GM12878 (cell line): ENCODE results near the gene TFRC. TPM values are rescaled to one million over a fixed set of nuclear protein-coding genes. Genes with fewer than 3 reads are reported as not detected.

Source experiments
- ATAC-seq: fragments of 200-7000 bp; cut with Tn5 transposase; 3 replicates; pipeline ENCODE4 v1.9.1; 2020; ENCODE audit warnings: mild to moderate bottlenecking, moderate library complexity
- BruUV-seq: library from RNA; stranded (reverse); fragments of 400-500 nt; replicated peaks from 2 replicates; lab custom pipeline; 2021; lab: Mats Ljungman, UMichigan
- CTCF ChIA-PET: fragments of 300-600 bp; sonication (Branson Sonifier 250); formaldehyde crosslinking; extraction: SDS; loops from one replicate; lab custom pipeline; 2021; ENCODE audit warnings: inconsistent platforms; lab: Yijun Ruan, JAX
- POLR2A ChIA-PET: fragments of 350-600 bp; formaldehyde crosslinking; extraction: SDS; loops from one replicate; lab custom pipeline; 2021; ENCODE audit warnings: inconsistent platforms; lab: Charles Lee
- RAD21 ChIA-PET: fragments of 300-600 bp; sonication (Branson Sonifier 250); formaldehyde crosslinking; loops from one replicate; lab custom pipeline; 2023; ENCODE audit warnings: antibody characterized with exemption; ENCODE audit not compliant: unreplicated experiment; lab: Charles Lee
- SMC1A ChIA-PET: fragments of 300-600 bp; sonication (Branson Sonifier 250); formaldehyde crosslinking; loops from one replicate; lab custom pipeline; 2023; ENCODE audit not compliant: unreplicated experiment, uncharacterized antibody; lab: Charles Lee
- DNase-seq: peaks from one replicate; pipeline ENCODE4 v3.0.0-alpha.2; 2011; ENCODE audit warnings: low read depth, low spot score
- FAIRE-seq: peaks from 3 replicates; lab custom pipeline; 2011; peaks lifted over from hg19 to GRCh38; lab: Jason Lieb, UNC
- H2AFZ ChIP-seq: 2 replicates; pipeline ENCODE4 v1.6.0; 2011; ENCODE audit warnings: low read depth, low read length, control low read depth; ENCODE audit not compliant: control insufficient read depth
- H3K27ac ChIP-seq: 2 replicates; pipeline ENCODE4 v1.5.1; 2011; ENCODE audit warnings: control low read depth; ENCODE audit not compliant: control insufficient read depth, insufficient read depth
- H3K27me3 ChIP-seq, 2 experiments: replicated peaks in 1 of 2; 2 replicates each; pipeline versions ENCODE4 v1.6.0 to v1.6.1; 2011; ENCODE audit warnings: low read length in 1 of 2; ENCODE audit not compliant: control insufficient read depth in 2 of 2, insufficient read depth in 2 of 2
- H3K36me3 ChIP-seq, 2 experiments: 2 replicates each; pipeline ENCODE4 v1.5.1; 2011; ENCODE audit warnings: low read length in 1 of 2; ENCODE audit not compliant: control insufficient read depth in 2 of 2, insufficient read depth in 2 of 2
- H3K4me1 ChIP-seq: 2 replicates; pipeline ENCODE4 v1.6.1; 2011; ENCODE audit warnings: mild to moderate bottlenecking, low read length, moderate library complexity, mixed read lengths; ENCODE audit not compliant: control insufficient read depth, insufficient read depth
- H3K4me2 ChIP-seq: 2 replicates; pipeline ENCODE4 v1.6.0; 2011; ENCODE audit warnings: control low read depth; ENCODE audit not compliant: control insufficient read depth, insufficient read depth
- H3K4me3 ChIP-seq: fragments of 200-600 bp; sonication (generic); 2 replicates; pipeline ENCODE4 v1.5.1; 2016
- H3K79me2 ChIP-seq: 2 replicates; pipeline ENCODE4 v1.6.0; 2011; ENCODE audit warnings: low read length; ENCODE audit not compliant: control insufficient read depth, insufficient read depth
- H3K9ac ChIP-seq: 2 replicates; pipeline ENCODE4 v1.8.0; 2011; ENCODE audit warnings: low read length, control low read depth, mixed read lengths; ENCODE audit not compliant: control insufficient read depth, insufficient read depth
- H3K9me3 ChIP-seq: replicated peaks from 3 replicates; pipeline ENCODE4 v1.5.1; 2011; ENCODE audit warnings: mild to moderate bottlenecking, low read length; ENCODE audit not compliant: control insufficient read depth, insufficient read depth
- H4K20me1 ChIP-seq: 2 replicates; pipeline ENCODE4 v1.6.0; 2011; ENCODE audit not compliant: control insufficient read depth, insufficient read depth
- CBX5 ChIP-seq: sonication (generic); IDR thresholded peaks from 2 replicates; pipeline ENCODE4 v1.6.1; 2016; ENCODE audit warnings: low read depth, moderate library complexity, mild to moderate bottlenecking, inconsistent platforms
- CHD4 ChIP-seq: fragments of 200-600 bp; sonication (generic); IDR thresholded peaks from 2 replicates; pipeline ENCODE4 v1.6.1; 2016; ENCODE audit warnings: mild to moderate bottlenecking
- HSF1 ChIP-seq: fragments of 150-350 bp; IDR thresholded peaks from 2 replicates; pipeline ENCODE4 v1.6.1; 2014; ENCODE audit warnings: mild to moderate bottlenecking, low read depth, low read length
- IKZF1 ChIP-seq: fragments of 450-650 bp; conservative IDR thresholded peaks from 2 replicates; pipeline ENCODE4 v1.6.1; 2017; ENCODE audit warnings: antibody characterized with exemption, mild to moderate bottlenecking
- NR2C2 ChIP-seq: IDR thresholded peaks from 2 replicates; pipeline ENCODE4 v1.6.1; 2011; ENCODE audit warnings: borderline replicate concordance, low read depth; ENCODE audit not compliant: control insufficient read depth, insufficient read length
- SIN3A ChIP-seq: IDR thresholded peaks from 2 replicates; pipeline ENCODE4 v1.6.1; 2012; ENCODE audit warnings: low read depth, low read length, improper control_type of control experiment
- TBL1XR1 ChIP-seq: IDR thresholded peaks from 2 replicates; pipeline ENCODE4 v1.6.1; 2012; ENCODE audit warnings: low read depth, low read length, improper control_type of control experiment
- ZBTB4 ChIP-seq: fragments of 450-650 bp; formaldehyde crosslinking; IDR thresholded peaks from 2 replicates; pipeline ENCODE4 v1.4.0; 2022; ENCODE audit warnings: mild to moderate bottlenecking, moderate library complexity
- WGBS: methylation state at CpG from one replicate; pipeline ENCODE4 v1.1.6; 2016; ENCODE audit warnings: low lambda C conversion rate; ENCODE audit not compliant: insufficient replicate concordance, insufficient coverage; ENCODE audit errors: missing lambda C conversion rate; 5-methylcytosine and 5-hydroxymethylcytosine counted together
- in situ Hi-C: fragments of 300-500 bp; cut with MboI; formaldehyde crosslinking; loops from 9 replicates; pipeline ENCODE4 v1.14.3; 2018; ENCODE audit warnings: mixed read lengths
- intact Hi-C: fragments of 100-400 bp; cut with micrococcal nuclease; formaldehyde crosslinking; loops from one replicate; pipeline ENCODE4 v1.14.2; 2022; ENCODE audit not compliant: unreplicated experiment
- polyA plus RNA-seq, 11 experiments: library from polyadenylated mRNA; depleted of rRNA in 4 of 11; unstranded in 6 of 11; stranded (reverse) in 5 of 11; fragments of >200 nt; fragmentation: Nextera tagmentation in 4 of 11; fragmentation: Illumina TruSeq in 1 of 11; extraction: Ambion mirVana in 4 of 11; extraction: Trizol in 1 of 11; gene quantifications; 1 replicate in 1 of 11; 2 replicates in 10 of 11; pipeline versions ENCODE4 v1.2.1 to v1.2.3, GENCODE V29; 2011 to 2016; ENCODE audit warnings: inconsistent platforms in 2 of 11, missing spikeins in 2 of 11, low read depth in 1 of 11
- total RNA-seq, 4 experiments: library from RNA; depleted of rRNA in 3 of 4; stranded (reverse); fragments of >200 nt in 3 of 4; fragmentation: Illumina TruSeq in 1 of 4; extraction: Trizol in 1 of 4; gene quantifications; 2 replicates each; pipeline versions ENCODE4 v1.2.1 to v1.2.3, GENCODE V29; 2013 to 2021

Gene TFRC
- total and polyA plus RNA-seq, 10 of the 15 experiments (the other 5 are each of a cell fraction or from before 2014, with no cell fraction given) = 123 to 526 (median 316) TPM

GRCh38 chr3:196067439-196067838 is 14.5 kb downstream of the TFRC start:
- no peak for DNase-seq
- WGBS = 100% methylated on average over 3 of the region's 3 CpGs
- no peaks in the 10 kb centered on the region for H3K9me3 ChIP-seq
- H3K27me3 ChIP-seq = no peaks in the 10 kb centered on the region
- no TSS peak for BruUV-seq
- in situ Hi-C loops = no loop called here
- no peak overlapping the region for H3K4me2 ChIP-seq
- SMC1A ChIA-PET = interaction anchor here (0.9 to 1.1 kb wide), 2 partner anchors 12 to 129 kb away, joined by 3 to 4 read pairs; no protein-coding TSS in a partner anchor
- FAIRE-seq = no peak
- no peaks in the 10 kb centered on the region for H4K20me1 ChIP-seq
- 0 out of 2 replicates have a peak, but pooled peaks cover 6% of the 10 kb centered on the region for H3K4me1 ChIP-seq
- no peak for ATAC-seq
- TF ChIP-seq CBX5 = no peak
- TF ChIP-seq, all 136 proteins: peak for 0
- ChIA-PET RAD21 (interaction anchor here (1.0 kb wide), 1 partner anchor 19 kb away, joined by 5 read pairs; no protein-coding TSS in a partner anchor), POLR2A (interaction anchor here (0.6 kb wide), 1 partner anchor 211 kb away, joined by 3 read pairs; no protein-coding TSS in a partner anchor), CTCF (interaction anchor here (1.0 kb wide), 1 partner anchor 24 kb away, joined by 4 read pairs; no protein-coding TSS in a partner anchor)
- peaks cover 28% of the 10 kb centered on the region for H3K79me2 ChIP-seq
- peaks cover 19 to 57% of the 10 kb centered on the region in 2 experiments for H3K36me3 ChIP-seq
- no peak overlapping the region for H3K4me3 ChIP-seq
- H3K9ac ChIP-seq = no peak overlapping the region
- intact Hi-C loops = no loop called here
- no peak overlapping the region for H3K27ac ChIP-seq
- no peak overlapping the region for H2AFZ ChIP-seq

GRCh38 chr3:196063971-196064370 is 17.9 kb downstream of the TFRC start:
- Histone ChIP-seq H3K27ac (no peak overlapping the region), H3K4me3 (no peak overlapping the region), H2AFZ (no peak overlapping the region), H4K20me1 (no peaks in the 10 kb centered on the region), H3K4me1 (no peaks in the 10 kb centered on the region), H3K9ac (no peak overlapping the region), H3K4me2 (no peak overlapping the region), H3K9me3 (no peaks in the 10 kb centered on the region), H3K27me3 (no peaks in the 10 kb centered on the region), H3K79me2 (peaks cover 3% of the 10 kb centered on the region), H3K36me3 (peaks cover 26 to 59% of the 10 kb centered on the region in 2 experiments)
- ChIA-PET POLR2A (interaction anchor here (0.8 to 0.9 kb wide), 2 partner anchors 16 to 128 kb away, joined by 3 to 4 read pairs; no protein-coding TSS in a partner anchor), SMC1A (interaction anchor here (0.6 to 2.2 kb wide), 6 partner anchors 10 to 152 kb away, joined by 3 to 15 read pairs (median 3); no protein-coding TSS in a partner anchor), CTCF (interaction anchor here (0.9 to 1.7 kb wide), 5 partner anchors 9 to 134 kb away, joined by 3 to 14 read pairs (median 3); no protein-coding TSS in a partner anchor), RAD21 (interaction anchor here (0.6 to 1.2 kb wide), 2 partner anchors 120 to 132 kb away, joined by 3 read pairs; no protein-coding TSS in a partner anchor)
- ATAC-seq = no peak; the same call in 2 of the 3 replicates
- no peak for FAIRE-seq
- 100% methylated on average over 1 of the region's 1 CpG for WGBS
- intact Hi-C loops (no loop called here), in situ Hi-C loops (no loop called here)
- no peak for DNase-seq
- no TSS peak for BruUV-seq
- TF ChIP-seq TBL1XR1 = no peak
- TF ChIP-seq HSF1 = no peak
- TF ChIP-seq CHD4 = no peak
- no peak for TF ChIP-seq SIN3A
- TF ChIP-seq NR2C2 = no peak
- TF ChIP-seq ZBTB4 (CRISPR knock-in tag) = no peak
- TF ChIP-seq IKZF1 = no peak
